Astrocyte of the spinal cord (primary cell): ENCODE measurements around the gene LRRC27.

Experiments used
- DNase-seq: peaks from one replicate; pipeline ENCODE4 v3.0.0; 2011; ENCODE audit warnings: low read depth, low spot score
- H3K4me3 ChIP-seq: 2 replicates; pipeline ENCODE4 v1.5.1; 2011; ENCODE audit warnings: low read depth, mild to moderate bottlenecking, low read length, moderate library complexity
- CTCF ChIP-seq: IDR thresholded peaks from 2 replicates; pipeline ENCODE4 v1.5.1; 2012; ENCODE audit warnings: low read depth, mild to moderate bottlenecking, low read length, inconsistent platforms
- in situ Hi-C: cut with HindIII; loops from 2 replicates; pipeline ENCODE4 v1.10.0; 2017; ENCODE audit warnings: low sequenced_read_pairs

Gene LRRC27

GRCh38 chr10:132319853-132320653 lies 11.9 kb upstream of the LRRC27 start:
- peak; percentile 88 for DNase-seq
- in situ Hi-C loops, result no loop called here
- no peak for TF ChIP-seq CTCF
- H3K4me3 ChIP-seq, result no peak overlapping the region

DNA sequence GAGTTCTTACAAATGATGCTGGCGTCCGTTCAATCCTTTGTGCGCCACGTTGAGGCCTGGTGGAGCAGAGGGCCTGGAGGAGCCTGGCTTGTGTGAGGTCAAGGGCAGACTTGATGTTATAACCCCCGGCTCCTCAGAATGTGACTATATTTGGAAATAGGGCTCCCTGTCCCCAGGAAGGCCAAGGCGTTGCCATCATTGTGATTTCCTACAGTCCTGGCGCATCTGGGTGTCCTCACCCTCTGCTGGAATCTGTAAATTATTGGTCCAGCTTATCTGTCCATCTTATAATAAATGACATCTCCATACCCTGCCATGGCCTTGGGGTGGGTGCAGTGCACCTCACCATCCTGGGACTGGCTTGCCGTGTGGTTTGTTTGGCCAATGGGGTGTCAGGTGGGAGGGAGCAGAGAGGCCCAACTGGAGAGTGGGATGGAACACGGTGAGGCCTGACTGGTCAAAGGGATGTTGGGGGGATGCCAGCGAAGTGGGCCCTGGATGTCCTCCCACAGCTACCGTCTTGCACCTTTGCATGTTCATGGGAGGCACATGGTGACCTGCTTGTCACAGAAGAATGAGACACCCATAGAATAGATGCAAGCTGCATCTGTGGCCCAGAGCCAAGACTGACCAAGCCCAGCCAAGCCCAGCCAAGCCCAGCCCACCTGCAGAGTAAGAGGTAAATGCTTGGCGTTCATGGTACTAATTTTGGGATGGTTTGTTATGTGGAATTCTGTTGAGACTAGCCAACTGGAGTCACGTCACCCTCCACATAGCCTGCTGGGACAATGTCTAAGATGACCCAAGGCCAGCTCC lies 11.1 kb upstream of the LRRC27 start:
- TF ChIP-seq CTCF, result no peak
- DNase-seq, result no peak
- no peak overlapping the region for H3K4me3 ChIP-seq
- in situ Hi-C loops, result no loop called here

- no peak for DNase-seq
- no peak overlapping the region for H3K4me3 ChIP-seq
- TF ChIP-seq CTCF, result no peak
- in situ Hi-C loops, result no loop called here
Observed at GRCh38 chr10:132321726-132322125, 10.3 kb upstream of the LRRC27 start.

DNA sequence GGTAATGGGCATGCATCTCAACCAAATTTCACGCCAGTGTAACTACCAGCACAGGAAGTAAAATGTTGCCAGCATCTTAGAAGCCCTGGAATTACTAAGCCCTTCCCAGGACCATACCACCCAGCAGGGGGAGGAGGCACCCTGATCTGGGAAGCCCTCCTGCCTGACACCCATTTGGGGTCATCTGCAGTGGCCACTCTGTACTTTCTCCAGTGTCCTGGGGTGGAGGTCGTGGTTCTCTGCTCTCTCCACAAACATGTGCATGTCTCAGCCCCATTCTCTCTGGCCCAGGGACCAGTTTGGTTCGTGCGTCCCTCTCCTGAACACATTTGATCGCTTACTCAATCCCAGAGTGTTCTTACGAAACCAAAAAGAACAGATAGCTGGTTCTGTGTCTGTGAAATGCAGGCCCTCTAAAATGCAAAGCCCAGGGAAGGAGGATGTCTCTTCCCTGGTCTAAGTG lies 9.4 kb upstream of the LRRC27 start:
- DNase-seq, result no peak
- H3K4me3 ChIP-seq, result no peak overlapping the region
- TF ChIP-seq CTCF, result peak; percentile 7
- in situ Hi-C loops, result no loop called here

DNA sequence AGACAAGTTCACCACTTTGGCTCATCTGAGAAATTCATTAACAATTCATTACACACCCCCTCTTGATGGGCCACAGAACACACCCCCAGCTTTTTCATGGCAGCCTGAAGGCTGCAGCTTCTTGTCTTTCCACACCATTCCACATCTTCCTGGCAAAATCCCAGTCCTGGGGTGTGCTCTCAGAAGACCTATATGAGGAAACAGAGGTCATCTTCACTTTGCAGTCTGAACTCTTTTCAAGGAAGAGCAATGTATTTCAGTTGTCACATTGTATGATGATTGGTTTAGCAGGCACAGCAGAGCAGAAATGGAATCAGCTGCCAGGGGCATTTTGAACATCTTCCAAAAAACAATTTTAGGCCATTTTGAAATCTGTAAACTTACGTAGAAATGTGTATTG lies 7.8 kb upstream of the LRRC27 start:
- no peak for TF ChIP-seq CTCF
- DNase-seq, result no peak
- in situ Hi-C loops, result no loop called here
- no peak overlapping the region for H3K4me3 ChIP-seq

DNA sequence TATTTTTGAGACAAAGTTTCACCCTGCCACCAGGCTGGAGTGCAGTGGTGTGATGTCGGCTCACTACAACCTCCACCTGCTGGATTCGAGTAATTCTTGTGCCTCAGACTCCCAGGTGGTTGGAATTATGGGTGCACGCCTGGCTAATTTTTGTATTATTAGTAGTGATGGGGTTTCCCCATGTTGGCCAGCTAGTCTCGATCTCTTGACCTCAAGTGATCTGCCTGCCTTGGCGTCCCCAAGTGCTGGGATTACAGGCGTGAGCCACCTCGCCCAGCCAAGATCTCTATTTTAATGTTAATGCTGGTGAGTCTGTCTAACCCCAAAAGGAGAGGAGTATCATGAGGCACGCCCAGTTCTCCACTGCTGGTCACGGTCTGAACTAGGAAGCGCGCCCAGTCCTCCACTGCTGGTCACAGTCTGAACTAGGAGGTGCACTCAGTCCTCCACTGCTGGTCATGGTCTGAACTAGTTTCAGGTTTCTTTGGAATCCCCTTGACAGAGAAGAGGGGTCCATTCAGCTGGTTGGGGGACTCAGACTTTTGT lies 5.6 kb upstream of the LRRC27 start:
- in situ Hi-C loops, result no loop called here
- DNase-seq, result no peak
- no peak for TF ChIP-seq CTCF
- H3K4me3 ChIP-seq, result no peak overlapping the region
